ENCODE measurements around the gene CD200. TPM values are rescaled to one million over a fixed set of nuclear protein-coding genes. Genes with fewer than 3 reads are reported as not detected.

Gene CD200
- total and polyA plus RNA-seq, 4 donors, result 0.10 to 0.28 (median 0.20) TPM

DNA sequence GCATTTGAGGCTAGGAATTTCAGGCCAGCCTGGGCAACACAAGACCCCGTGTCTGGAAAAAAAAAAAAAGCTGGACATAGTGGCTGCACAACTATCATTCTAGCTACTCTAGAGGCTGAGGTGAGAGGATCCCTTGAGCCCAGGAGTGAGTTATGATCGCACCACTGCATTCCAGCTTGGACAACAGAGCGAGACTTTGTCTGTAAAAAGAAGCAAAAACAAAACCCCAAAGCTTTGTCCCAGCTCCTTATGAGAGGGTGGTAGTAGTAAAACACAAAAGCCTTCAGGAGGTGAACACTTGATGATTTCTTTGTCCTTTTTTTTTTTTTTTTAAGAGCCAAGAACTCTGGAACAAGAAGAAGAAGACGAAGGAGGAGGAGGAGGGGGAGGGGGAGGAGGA lies 1.1 kb upstream of the CD200 start:
- no peak for DNase-seq (ENCODE audit: low spot score)
- H3K27ac ChIP-seq (ENCODE audit: low read depth in 1 of 2, low read length in 2 of 2), result no peak overlapping the region
- H3K4me3 ChIP-seq (ENCODE audit: low read depth in 1 of 3, low read length in 3 of 3), result no peak overlapping the region
- whole genome bisulfite sequencing, result 82% methylated on average over 4 of the region's 4 CpGs
- H3K9me3 ChIP-seq (ENCODE audit: control insufficient read depth in 4 of 4, low read length in 3 of 4), result no peaks in the 10 kb centered on the region
- peaks cover 0 to 8% (median 2%) of the 10 kb centered on the region in 4 donors for H3K4me1 ChIP-seq (ENCODE audit: control insufficient read depth in 4 of 4, insufficient read depth in 4 of 4, low read length in 3 of 4)
- peaks cover 0 to 3% (median 1%) of the 10 kb centered on the region in 4 donors for H3K27me3 ChIP-seq (ENCODE audit: control insufficient read depth in 4 of 4, insufficient read depth in 4 of 4, low read length in 3 of 4)
- no peak for TF ChIP-seq REST (IDR thresholded peaks at IDR 0.05)
- TF ChIP-seq GABPA (IDR thresholded peaks at IDR 0.05 in 1 of 2, conservative IDR thresholded peaks at IDR 0.05 in 1 of 2), result no peak
- TF ChIP-seq FOXA1 (IDR thresholded peaks at IDR 0.05), result no peak
- TF ChIP-seq HNF4A (conservative IDR thresholded peaks at IDR 0.05), result no peak
- no peak for TF ChIP-seq SP1 (IDR thresholded peaks at IDR 0.05)
- TF ChIP-seq, protein P1, sequence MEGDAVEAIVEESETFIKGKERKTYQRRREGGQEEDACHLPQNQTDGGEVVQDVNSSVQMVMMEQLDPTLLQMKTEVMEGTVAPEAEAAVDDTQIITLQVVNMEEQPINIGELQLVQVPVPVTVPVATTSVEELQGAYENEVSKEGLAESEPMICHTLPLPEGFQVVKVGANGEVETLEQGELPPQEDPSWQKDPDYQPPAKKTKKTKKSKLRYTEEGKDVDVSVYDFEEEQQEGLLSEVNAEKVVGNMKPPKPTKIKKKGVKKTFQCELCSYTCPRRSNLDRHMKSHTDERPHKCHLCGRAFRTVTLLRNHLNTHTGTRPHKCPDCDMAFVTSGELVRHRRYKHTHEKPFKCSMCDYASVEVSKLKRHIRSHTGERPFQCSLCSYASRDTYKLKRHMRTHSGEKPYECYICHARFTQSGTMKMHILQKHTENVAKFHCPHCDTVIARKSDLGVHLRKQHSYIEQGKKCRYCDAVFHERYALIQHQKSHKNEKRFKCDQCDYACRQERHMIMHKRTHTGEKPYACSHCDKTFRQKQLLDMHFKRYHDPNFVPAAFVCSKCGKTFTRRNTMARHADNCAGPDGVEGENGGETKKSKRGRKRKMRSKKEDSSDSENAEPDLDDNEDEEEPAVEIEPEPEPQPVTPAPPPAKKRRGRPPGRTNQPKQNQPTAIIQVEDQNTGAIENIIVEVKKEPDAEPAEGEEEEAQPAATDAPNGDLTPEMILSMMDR (IDR thresholded peaks at IDR 0.05; ENCODE audit: low read depth, low read length, missing input control), result no peak
- no peak for TF ChIP-seq RXRA (IDR thresholded peaks at IDR 0.05)
- TF ChIP-seq TAF1 (conservative IDR thresholded peaks at IDR 0.05), result no peak
- no peak for TF ChIP-seq JUND (IDR thresholded peaks at IDR 0.05)
- no peak for TF ChIP-seq ATF3 (IDR thresholded peaks at IDR 0.05)
- TF ChIP-seq RAD21 (IDR thresholded peaks at IDR 0.05), result no peak
- TF ChIP-seq EGR1 (IDR thresholded peaks at IDR 0.05; ENCODE audit: low read depth in 2 of 2), result no peak
- no peak for TF ChIP-seq NR2F2 (IDR thresholded peaks at IDR 0.05)
- TF ChIP-seq, protein P2, sequence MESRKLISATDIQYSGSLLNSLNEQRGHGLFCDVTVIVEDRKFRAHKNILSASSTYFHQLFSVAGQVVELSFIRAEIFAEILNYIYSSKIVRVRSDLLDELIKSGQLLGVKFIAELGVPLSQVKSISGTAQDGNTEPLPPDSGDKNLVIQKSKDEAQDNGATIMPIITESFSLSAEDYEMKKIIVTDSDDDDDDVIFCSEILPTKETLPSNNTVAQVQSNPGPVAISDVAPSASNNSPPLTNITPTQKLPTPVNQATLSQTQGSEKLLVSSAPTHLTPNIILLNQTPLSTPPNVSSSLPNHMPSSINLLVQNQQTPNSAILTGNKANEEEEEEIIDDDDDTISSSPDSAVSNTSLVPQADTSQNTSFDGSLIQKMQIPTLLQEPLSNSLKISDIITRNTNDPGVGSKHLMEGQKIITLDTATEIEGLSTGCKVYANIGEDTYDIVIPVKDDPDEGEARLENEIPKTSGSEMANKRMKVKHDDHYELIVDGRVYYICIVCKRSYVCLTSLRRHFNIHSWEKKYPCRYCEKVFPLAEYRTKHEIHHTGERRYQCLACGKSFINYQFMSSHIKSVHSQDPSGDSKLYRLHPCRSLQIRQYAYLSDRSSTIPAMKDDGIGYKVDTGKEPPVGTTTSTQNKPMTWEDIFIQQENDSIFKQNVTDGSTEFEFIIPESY (IDR thresholded peaks at IDR 0.05), result no peak
- TF ChIP-seq YY1 (IDR thresholded peaks at IDR 0.05), result no peak
- TF ChIP-seq HNF4G (IDR thresholded peaks at IDR 0.05), result no peak
- no peak for TF ChIP-seq MAX (IDR thresholded peaks at IDR 0.05)
- no peak for TF ChIP-seq FOXA2 (IDR thresholded peaks at IDR 0.05)
- no peaks in the 10 kb centered on the region for H3K36me3 ChIP-seq (ENCODE audit: control insufficient read depth in 4 of 4, insufficient read depth in 3 of 4, low read depth in 1 of 4, low read length in 3 of 4)
- no peak overlapping the region for H3K9ac ChIP-seq (ENCODE audit: low read depth in 1 of 2, low read length in 2 of 2)
